ENCODE data around the gene CERT1.

DNA sequence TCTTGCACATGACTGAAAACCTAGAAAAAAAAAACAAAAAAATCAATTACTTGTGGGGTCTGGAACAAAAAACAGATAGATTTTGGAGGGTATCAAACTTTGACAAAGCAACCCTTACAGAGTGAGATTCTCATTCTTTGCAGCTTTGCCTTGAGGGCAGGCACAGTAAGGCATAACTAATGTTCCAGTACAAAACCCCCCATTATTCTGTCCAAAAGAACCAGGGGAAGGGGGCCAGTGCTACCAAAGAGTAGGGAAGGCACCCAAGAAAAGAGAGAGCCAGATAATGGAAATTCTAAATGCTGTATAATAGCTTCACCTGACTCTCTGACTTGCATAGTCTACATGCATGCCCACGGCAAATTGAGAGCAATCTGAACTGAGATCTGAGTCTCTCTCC lies 13.2 kb upstream of the CERT1 start:
- TF ChIP-seq, protein P1, sequence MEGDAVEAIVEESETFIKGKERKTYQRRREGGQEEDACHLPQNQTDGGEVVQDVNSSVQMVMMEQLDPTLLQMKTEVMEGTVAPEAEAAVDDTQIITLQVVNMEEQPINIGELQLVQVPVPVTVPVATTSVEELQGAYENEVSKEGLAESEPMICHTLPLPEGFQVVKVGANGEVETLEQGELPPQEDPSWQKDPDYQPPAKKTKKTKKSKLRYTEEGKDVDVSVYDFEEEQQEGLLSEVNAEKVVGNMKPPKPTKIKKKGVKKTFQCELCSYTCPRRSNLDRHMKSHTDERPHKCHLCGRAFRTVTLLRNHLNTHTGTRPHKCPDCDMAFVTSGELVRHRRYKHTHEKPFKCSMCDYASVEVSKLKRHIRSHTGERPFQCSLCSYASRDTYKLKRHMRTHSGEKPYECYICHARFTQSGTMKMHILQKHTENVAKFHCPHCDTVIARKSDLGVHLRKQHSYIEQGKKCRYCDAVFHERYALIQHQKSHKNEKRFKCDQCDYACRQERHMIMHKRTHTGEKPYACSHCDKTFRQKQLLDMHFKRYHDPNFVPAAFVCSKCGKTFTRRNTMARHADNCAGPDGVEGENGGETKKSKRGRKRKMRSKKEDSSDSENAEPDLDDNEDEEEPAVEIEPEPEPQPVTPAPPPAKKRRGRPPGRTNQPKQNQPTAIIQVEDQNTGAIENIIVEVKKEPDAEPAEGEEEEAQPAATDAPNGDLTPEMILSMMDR (IDR thresholded peaks at IDR 0.05): no peak
- no peak for TF ChIP-seq USF2 (IDR thresholded peaks at IDR 0.05; ENCODE audit: borderline replicate concordance, low read depth, low read length)
- TF ChIP-seq CHD2 (IDR thresholded peaks at IDR 0.05; ENCODE audit: low read length, partially characterized antibody): no peak
- TF ChIP-seq REST (IDR thresholded peaks at IDR 0.05; ENCODE audit: low read depth, low read length): no peak
- no peak for TF ChIP-seq POLR2AphosphoS5 (IDR thresholded peaks at IDR 0.05; ENCODE audit: low read depth, low read length)

All from SK-N-SH (cell line).